ENCODE data around the gene PSTPIP1. TPM values are rescaled to one million over a fixed set of nuclear protein-coding genes. Genes with fewer than 3 reads are reported as not detected.

The PSTPIP1 gene
- total and polyA plus RNA-seq, 9 of the 15 experiments (the other 6 are each of a cell fraction or from before 2014, with no cell fraction given) = not detected

DNA sequence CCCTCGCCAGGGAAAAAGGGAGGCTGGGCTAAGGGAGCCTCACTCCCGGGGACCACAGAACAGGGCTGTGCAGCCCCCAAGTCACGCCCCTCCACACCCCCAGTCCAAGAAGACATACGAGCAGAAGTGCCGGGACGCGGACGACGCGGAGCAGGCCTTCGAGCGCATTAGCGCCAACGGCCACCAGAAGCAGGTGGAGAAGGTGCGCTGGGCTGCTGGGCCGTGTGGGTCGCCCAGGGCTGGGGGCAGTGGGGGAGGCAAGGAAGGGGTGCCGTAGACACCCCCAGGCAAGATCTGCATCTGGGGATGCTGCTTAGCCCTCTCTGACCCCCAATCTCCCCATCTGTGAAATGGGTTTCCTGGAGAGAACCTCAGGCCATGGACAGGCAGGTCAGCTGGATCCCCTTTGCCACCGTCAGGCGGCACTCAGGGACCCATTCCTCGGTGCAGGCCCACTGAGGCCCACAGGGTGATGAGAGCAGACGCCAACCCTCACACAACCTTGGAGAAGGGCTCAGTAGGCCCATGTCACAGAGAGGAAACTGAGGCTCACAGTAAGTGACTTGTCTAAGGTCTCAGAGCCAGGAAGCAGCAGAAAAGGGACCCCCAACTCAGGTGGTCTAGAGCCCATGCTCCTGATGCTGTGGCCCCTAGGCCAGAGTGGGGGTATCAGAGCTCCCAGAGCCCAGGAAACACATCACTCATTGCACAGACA is 33.7 kb downstream of the PSTPIP1 start:
- H3K79me2 ChIP-seq (ENCODE audit: control insufficient read depth, insufficient read depth, low read length) = no peaks in the 10 kb centered on the region
- H2AFZ ChIP-seq (ENCODE audit: low read depth, low read length) = peak overlapping the region; percentile 84
- H3K36me3 ChIP-seq (ENCODE audit: control insufficient read depth, insufficient read depth, low read length) = no peaks in the 10 kb centered on the region
- H3K9me3 ChIP-seq (replicated peaks; ENCODE audit: control insufficient read depth, insufficient read depth, low read depth, low read length) = no peaks in the 10 kb centered on the region
- ATAC-seq = peak; percentile 2; the same call in 2 of the 3 replicates
- H3K9ac ChIP-seq (ENCODE audit: insufficient read depth in 1 of 2, low read depth in 2 of 2, low read length in 2 of 2) = peak overlapping the region in 1 of 2 experiments; percentile 85; a peak in 2 of 4 replicates
- WGBS (ENCODE audit: insufficient coverage, low coverage, missing lambda C conversion rate) = 29% methylated on average over 14 of the region's 22 CpGs
- H3K27me3 ChIP-seq (ENCODE audit: control insufficient read depth in 2 of 2, insufficient read depth in 2 of 2, low read length in 2 of 2) = peaks cover 0 to 24% of the 10 kb centered on the region in 2 experiments; a peak in 2 of 5 replicates
- peak overlapping the region; percentile 35 for H3K4me3 ChIP-seq
- in situ Hi-C loops (cut with MboI) = loop anchor here (5.0 to 10.0 kb wide), 2 partner anchors 476 to 514 kb away; no protein-coding TSS in a partner anchor
- no peak for FAIRE-seq
- DNase-seq (ENCODE audit: extremely low read depth in 1 of 4, low spot score in 3 of 4) = no peak
- ChIA-PET POLR2A (interaction anchor here (0.6 kb wide), 2 partner anchors 49 to 102 kb away, joined by 3 read pairs; no protein-coding TSS in a partner anchor), CTCF (ENCODE audit: low intra/inter-chr PET ratio) (no interaction called here)
- TF ChIP-seq SP1 (CRISPR knock-in tag; IDR thresholded peaks at IDR 0.05) (peak; percentile 12; the same call in 1 of the 2 replicates), E2F6 (IDR thresholded peaks at IDR 0.05; ENCODE audit: borderline replicate concordance in 1 of 2, extremely low read depth in 1 of 2, insufficient read depth in 1 of 2, insufficient read length in 1 of 2, low read depth in 1 of 2, low read length in 1 of 2, poor library complexity in 1 of 2, severe bottlenecking in 1 of 2) (peak in 1 of 2 experiments; percentile 9), ZNF212 (CRISPR knock-in tag; IDR thresholded peaks at IDR 0.05) (no peak), MEF2A (IDR thresholded peaks at IDR 0.05; ENCODE audit: control insufficient read depth, low read depth, low read length) (no peak), TRIM24 (IDR thresholded peaks at IDR 0.05) (no peak), MAZ (CRISPR knock-in tag; conservative IDR thresholded peaks at IDR 0.05 in 1 of 2, IDR thresholded peaks at IDR 0.05 in 1 of 2) (0 out of 4 replicates have a peak, but pooled peaks of 1 of the 2 experiments have one; percentile 28)
- TF ChIP-seq, protein P1, sequence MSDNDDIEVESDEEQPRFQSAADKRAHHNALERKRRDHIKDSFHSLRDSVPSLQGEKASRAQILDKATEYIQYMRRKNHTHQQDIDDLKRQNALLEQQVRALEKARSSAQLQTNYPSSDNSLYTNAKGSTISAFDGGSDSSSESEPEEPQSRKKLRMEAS (CRISPR knock-in tag; IDR thresholded peaks at IDR 0.05) = peak; percentile 22
- no peaks in the 10 kb centered on the region for H3K9me1 ChIP-seq (ENCODE audit: control insufficient read depth, insufficient read depth, low read length)
- peaks cover 0 to 55% of the 10 kb centered on the region in 2 experiments; a peak in 2 of 5 replicates for H3K4me1 ChIP-seq (replicated peaks in 1 of 2; ENCODE audit: control insufficient read depth in 2 of 2, insufficient read depth in 2 of 2, low read length in 2 of 2)
- no peak overlapping the region for H3K27ac ChIP-seq (ENCODE audit: extremely low read depth, low read depth, low read length)
- peaks cover 14% of the 10 kb centered on the region; the same call in 1 of the 2 replicates for H4K20me1 ChIP-seq (replicated peaks; ENCODE audit: control insufficient read depth, insufficient read depth, low read length)
- intact Hi-C loops (cut with micrococcal nuclease) = loop anchor here (5.0 to 10.0 kb wide), 5 partner anchors 56 to 519 kb away; no protein-coding TSS in a partner anchor
- BruUV-seq (replicated peaks) = no TSS peak
- peak overlapping the region; percentile 63 for H3K4me2 ChIP-seq (ENCODE audit: insufficient read depth, low read length)

All from K562 (cell line).